RWPE2 (cell line): ENCODE results near the gene POLG.

Experiments
- ATAC-seq: fragments of 200-7000 bp; cut with Tn5 transposase; 3 replicates; pipeline ENCODE4 v1.9.1; 2021; ENCODE audit warnings: low read depth
- DNase-seq: peaks from one replicate; pipeline ENCODE4 v3.0.0-alpha.2; 2020; ENCODE audit warnings: low spot score
- H3K27ac ChIP-seq: fragments of 450-650 bp; 2 replicates; pipeline ENCODE4 v1.5.1; 2017; ENCODE audit warnings: mild to moderate bottlenecking; ENCODE audit not compliant: poor library complexity, severe bottlenecking
- H3K27me3 ChIP-seq: fragments of 250-450 bp; sonication (Bioruptor Pico); 2 replicates; pipeline ENCODE4 v1.5.1; 2021; ENCODE audit warnings: mild to moderate bottlenecking, moderate library complexity; ENCODE audit not compliant: insufficient read depth, poor library complexity, severe bottlenecking
- H3K36me3 ChIP-seq: fragments of 250-450 bp; sonication (Bioruptor Pico); 2 replicates; pipeline ENCODE4 v1.5.1; 2020; ENCODE audit warnings: low read depth, mild to moderate bottlenecking, moderate library complexity
- H3K4me1 ChIP-seq: fragments of 250-450 bp; sonication (Bioruptor Pico); 2 replicates; pipeline ENCODE4 v1.5.1; 2021; ENCODE audit warnings: mild to moderate bottlenecking, moderate library complexity; ENCODE audit not compliant: insufficient read depth, poor library complexity, severe bottlenecking
- H3K4me3 ChIP-seq: fragments of 250-450 bp; sonication (Bioruptor Pico); 2 replicates; pipeline ENCODE4 v1.5.1; 2021; ENCODE audit warnings: mild to moderate bottlenecking, moderate library complexity; ENCODE audit not compliant: severe bottlenecking
- H3K9me3 ChIP-seq: fragments of 250-450 bp; sonication (Bioruptor Pico); 2 replicates; pipeline ENCODE4 v1.5.1; 2021; ENCODE audit warnings: mild to moderate bottlenecking, moderate library complexity; ENCODE audit not compliant: severe bottlenecking
- CTCF ChIP-seq: fragments of 450-650 bp; IDR thresholded peaks from one replicate; pipeline ENCODE4 v1.5.1; 2017; ENCODE audit warnings: mild to moderate bottlenecking, moderate library complexity; ENCODE audit not compliant: poor library complexity, severe bottlenecking

The POLG gene

GRCh38 chr15:89369341-89369947 lies 34.8 kb upstream of the POLG start:
- no peak for TF ChIP-seq CTCF
- ATAC-seq = no peak
- peaks cover 79% of the 10 kb centered on the region for H3K27me3 ChIP-seq
- H3K4me3 ChIP-seq = no peak overlapping the region
- H3K36me3 ChIP-seq = no peaks in the 10 kb centered on the region
- DNase-seq = no peak
- H3K27ac ChIP-seq = no peak overlapping the region
- H3K9me3 ChIP-seq = no peaks in the 10 kb centered on the region
- H3K4me1 ChIP-seq = no peaks in the 10 kb centered on the region

DNA sequence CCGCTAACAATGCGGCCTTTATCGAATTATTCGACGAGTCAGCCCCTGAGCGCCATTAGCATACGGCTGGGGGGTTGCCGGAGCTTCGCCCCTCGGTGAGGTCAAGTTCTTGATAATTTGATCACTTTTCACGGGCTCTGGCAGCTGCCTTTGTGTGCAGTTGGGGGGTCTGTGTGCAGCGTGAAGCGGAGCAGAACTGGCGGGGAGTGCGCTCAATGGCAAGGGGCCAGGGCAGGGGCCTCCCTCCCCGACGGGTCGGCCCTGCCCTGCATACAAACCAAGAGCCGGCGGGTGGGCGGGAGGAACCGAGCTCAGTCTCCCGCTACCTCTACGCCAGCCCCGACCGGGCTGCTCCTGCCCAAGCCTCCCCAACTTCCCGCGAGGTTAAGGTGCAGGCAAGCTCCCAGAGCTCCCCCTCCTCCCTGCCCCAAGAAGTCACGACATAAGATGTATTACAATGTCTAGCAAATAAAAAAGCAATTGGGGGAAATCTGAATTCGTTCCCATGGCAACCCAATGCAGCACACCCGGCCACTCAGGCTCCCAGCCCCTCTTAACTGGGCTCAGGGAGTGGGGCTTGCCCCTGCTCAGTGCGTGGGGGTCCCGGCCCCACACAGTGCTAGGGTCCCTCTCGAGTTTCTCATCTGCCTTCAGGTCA lies 34.1 kb upstream of the POLG start:
- H3K27ac ChIP-seq = no peak overlapping the region
- no peaks in the 10 kb centered on the region for H3K36me3 ChIP-seq
- ATAC-seq (no peak), DNase-seq (no peak)
- no peak overlapping the region for H3K4me3 ChIP-seq
- no peaks in the 10 kb centered on the region for H3K9me3 ChIP-seq
- H3K27me3 ChIP-seq = peaks cover 87% of the 10 kb centered on the region
- no peaks in the 10 kb centered on the region for H3K4me1 ChIP-seq
- TF ChIP-seq CTCF = no peak

GRCh38 chr15:89367485-89368451 lies 33.1 kb upstream of the POLG start:
- peak; percentile 86 for DNase-seq
- Histone ChIP-seq H3K27ac (no peak overlapping the region), H3K4me3 (peak overlapping the region; percentile 34), H3K4me1 (no peaks in the 10 kb centered on the region), H3K36me3 (no peaks in the 10 kb centered on the region), H3K9me3 (no peaks in the 10 kb centered on the region), H3K27me3 (peaks cover 96% of the 10 kb centered on the region)
- no peak for TF ChIP-seq CTCF
- ATAC-seq = peak; percentile 73

- no peaks in the 10 kb centered on the region for H3K36me3 ChIP-seq
- DNase-seq = peak; percentile 49
- TF ChIP-seq CTCF = no peak
- H3K9me3 ChIP-seq = no peaks in the 10 kb centered on the region
- no peak for ATAC-seq
- no peak overlapping the region for H3K27ac ChIP-seq
- H3K27me3 ChIP-seq = peaks cover 98% of the 10 kb centered on the region
- no peak overlapping the region for H3K4me3 ChIP-seq
- no peaks in the 10 kb centered on the region for H3K4me1 ChIP-seq
Observed at GRCh38 chr15:89366656-89367393, 32.2 kb upstream of the POLG start.
